ENCODE data around the gene NPAS3. TPM values are rescaled to one million over a fixed set of nuclear protein-coding genes. Genes with fewer than 3 reads are reported as not detected.

NPAS3 gene
- total and polyA plus RNA-seq, 2 of the 8 experiments (the other 6 are each of a cell fraction or from before 2014, with no cell fraction given), result 0.11 to 0.60 TPM

GRCh38 chr14:33758547-33758946, 819.9 kb downstream of the NPAS3 start:
- CTCF ChIA-PET (ENCODE audit: partially characterized antibody), result interaction anchor here (1.2 to 1.9 kb wide), 3 partner anchors 34 to 83 kb away, joined by 3 to 7 read pairs (median 3); no protein-coding TSS in a partner anchor
- no peak for DNase-seq (ENCODE audit: low read depth in 1 of 2, low spot score in 2 of 2)
- no peak for TF ChIP-seq HDAC2 (IDR thresholded peaks at IDR 0.05; ENCODE audit: borderline replicate concordance in 1 of 2, low read depth in 2 of 2, low read length in 2 of 2)
- peak; percentile 42; the same call in 1 of the 2 replicates for TF ChIP-seq MAFK (IDR thresholded peaks at IDR 0.05; ENCODE audit: low read depth, low read length)

More at GRCh38 chr14:33758547-33758946, 819.9 kb downstream of the NPAS3 start:
- Histone ChIP-seq H2AFZ (ENCODE audit: low read length) (no peak overlapping the region), H3K23ac (ENCODE audit: insufficient read length) (no peak overlapping the region), H2BK15ac (ENCODE audit: low read length) (no peak overlapping the region), H3K23me2 (ENCODE audit: low read depth, low read length) (no peaks in the 10 kb centered on the region), H3K9ac (replicated peaks in 1 of 4; ENCODE audit: extremely low read depth in 1 of 4, low read depth in 3 of 4, low read length in 3 of 4) (no peak overlapping the region), H3K4me1 (replicated peaks in 1 of 4; ENCODE audit: control insufficient read depth in 3 of 4, insufficient read depth in 4 of 4, low read length in 3 of 4) (peaks cover 0 to 5% (median 0%) of the 10 kb centered on the region in 4 experiments; a peak in 1 of 7 replicates), H3K56ac (replicated peaks; ENCODE audit: insufficient read length, low read depth, low read length) (no peak overlapping the region), H3K14ac (ENCODE audit: insufficient read length) (no peak overlapping the region), H2BK20ac (ENCODE audit: low read length) (no peak overlapping the region), H2BK5ac (ENCODE audit: low read depth, low read length) (no peak overlapping the region), H2BK120ac (replicated peaks; ENCODE audit: low read depth, low read length) (no peak overlapping the region), H3K79me2 (ENCODE audit: control insufficient read depth in 1 of 2, insufficient read depth in 2 of 2, low read length in 2 of 2) (no peaks in the 10 kb centered on the region), H3K27ac (ENCODE audit: low read depth, low read length) (no peak overlapping the region), H3K4me3 (ENCODE audit: extremely low read depth in 1 of 4, insufficient read depth in 2 of 4, low read depth in 3 of 4, low read length in 4 of 4) (no peak overlapping the region), H2AK5ac (ENCODE audit: low read depth, low read length) (no peak overlapping the region), H3K18ac (ENCODE audit: extremely low read depth, low read length) (no peak overlapping the region), H3K79me1 (ENCODE audit: low read depth, low read length) (no peaks in the 10 kb centered on the region), H2BK12ac (ENCODE audit: low read depth, low read length) (no peak overlapping the region), H4K20me1 (replicated peaks in 1 of 2; ENCODE audit: control insufficient read depth in 1 of 2, insufficient read depth in 2 of 2, low read length in 2 of 2) (no peaks in the 10 kb centered on the region), H3K36me3 (ENCODE audit: control insufficient read depth in 2 of 4, insufficient read depth in 4 of 4, low read length in 3 of 4) (no peaks in the 10 kb centered on the region), H4K91ac (replicated peaks; ENCODE audit: insufficient read length, low read length) (no peak overlapping the region), H4K5ac (ENCODE audit: insufficient read length, low read depth, low read length) (no peak overlapping the region), H3K4ac (replicated peaks; ENCODE audit: insufficient read length, low read depth, low read length) (no peak overlapping the region), H3K27me3 (replicated peaks in 1 of 4; ENCODE audit: control insufficient read depth in 3 of 4, extremely low read depth in 1 of 4, insufficient read depth in 3 of 4, low read length in 3 of 4) (no peaks in the 10 kb centered on the region), H4K8ac (ENCODE audit: extremely low read depth, insufficient read depth, low read length) (no peak overlapping the region), H3K4me2 (ENCODE audit: insufficient read depth in 1 of 2, low read depth in 2 of 2, low read length in 2 of 2) (no peak overlapping the region), H3K9me3 (ENCODE audit: insufficient read depth in 2 of 2, low read depth in 1 of 2, low read length in 1 of 2) (no peaks in the 10 kb centered on the region)
- FAIRE-seq, result no peak
- POLR2A ChIA-PET (ENCODE audit: partially characterized antibody), result no interaction called here

Measured in H1 (cell line).